H9 (cell line): ENCODE results near the gene EIF6. TPM values are rescaled to one million over a fixed set of nuclear protein-coding genes. Genes with fewer than 3 reads are reported as not detected.

Experiments
- DNase-seq: peaks from one replicate; pipeline ENCODE4 v3.0.0-alpha.2; 2017
- H2AFZ ChIP-seq: one replicate; pipeline ENCODE4 v1.6.1; 2013; ENCODE audit warnings: mild to moderate bottlenecking, low read length, control low read depth, moderate library complexity
- H2AK5ac ChIP-seq: 2 replicates; pipeline ENCODE4 v1.6.1; 2013; ENCODE audit warnings: low read length, control low read depth, mixed read lengths; ENCODE audit not compliant: insufficient read length
- H2BK120ac ChIP-seq: one replicate; pipeline ENCODE4 v1.6.1; 2013; ENCODE audit warnings: low read depth, mild to moderate bottlenecking, low read length, control low read depth, inconsistent platforms; ENCODE audit not compliant: poor library complexity, severe bottlenecking
- H2BK12ac ChIP-seq: 2 replicates; pipeline ENCODE4 v1.6.1; 2013; ENCODE audit warnings: low read length, control low read depth, mixed read lengths, low read depth; ENCODE audit not compliant: insufficient read length
- H2BK15ac ChIP-seq: 2 replicates; pipeline ENCODE4 v1.6.1; 2013; ENCODE audit warnings: low read depth, low read length, control low read depth
- H2BK20ac ChIP-seq: one replicate; pipeline ENCODE4 v1.6.1; 2013; ENCODE audit warnings: low read depth, mild to moderate bottlenecking, low read length, control low read depth, inconsistent platforms; ENCODE audit not compliant: poor library complexity, severe bottlenecking
- H2BK5ac ChIP-seq: 2 replicates; pipeline ENCODE4 v1.6.1; 2013; ENCODE audit warnings: low read length, control low read depth, mixed read lengths; ENCODE audit not compliant: insufficient read length
- H3K14ac ChIP-seq: 2 replicates; pipeline ENCODE4 v1.6.1; 2013; ENCODE audit warnings: low read length, control low read depth; ENCODE audit not compliant: insufficient read depth
- H3K18ac ChIP-seq: 2 replicates; pipeline ENCODE4 v1.6.1; 2013; ENCODE audit warnings: low read depth, mild to moderate bottlenecking, mixed read lengths, low read length, control low read depth; ENCODE audit not compliant: insufficient read length
- H3K23ac ChIP-seq: 2 replicates; pipeline ENCODE4 v1.6.1; 2013; ENCODE audit warnings: low read length, control low read depth, mixed read lengths, low read depth; ENCODE audit not compliant: insufficient read length
- H3K23me2 ChIP-seq: 2 replicates; pipeline ENCODE4 v1.6.1; 2013; ENCODE audit warnings: low read depth, mild to moderate bottlenecking, mixed read lengths, low read length, control low read depth; ENCODE audit not compliant: insufficient read length, poor library complexity, severe bottlenecking
- H3K27ac ChIP-seq: 2 replicates; pipeline ENCODE4 v1.5.1; 2013; ENCODE audit warnings: low read length, control low read depth, mixed read lengths, low read depth; ENCODE audit not compliant: insufficient read length
- H3K27me3 ChIP-seq: 2 replicates; pipeline ENCODE4 v1.6.1; 2013; ENCODE audit warnings: low read length, control low read depth, inconsistent platforms; ENCODE audit not compliant: insufficient read depth
- H3K4ac ChIP-seq: 2 replicates; pipeline ENCODE4 v1.6.1; 2013; ENCODE audit warnings: low read depth, mild to moderate bottlenecking, control low read depth, inconsistent platforms, low read length, moderate library complexity
- H3K4me1 ChIP-seq: 2 replicates; pipeline ENCODE4 v1.6.1; 2013; ENCODE audit warnings: low read length, control low read depth, inconsistent platforms; ENCODE audit not compliant: insufficient read depth
- H3K4me2 ChIP-seq: 2 replicates; pipeline ENCODE4 v1.6.1; 2013; ENCODE audit warnings: low read length, control low read depth, mixed read lengths; ENCODE audit not compliant: insufficient read length, insufficient read depth
- H3K56ac ChIP-seq: 2 replicates; pipeline ENCODE4 v1.6.1; 2013; ENCODE audit warnings: low read depth, mild to moderate bottlenecking, mixed read lengths, low read length, control low read depth; ENCODE audit not compliant: insufficient read length
- H3K79me1 ChIP-seq: 2 replicates; pipeline ENCODE4 v1.6.1; 2013; ENCODE audit warnings: low read depth, mild to moderate bottlenecking, moderate library complexity, low read length, control low read depth, inconsistent platforms; ENCODE audit not compliant: insufficient read depth, poor library complexity, severe bottlenecking
- H3K79me2 ChIP-seq: 2 replicates; pipeline ENCODE4 v1.6.1; 2013; ENCODE audit warnings: low read length, control low read depth, inconsistent platforms; ENCODE audit not compliant: insufficient read depth
- H3K9ac ChIP-seq: 2 replicates; pipeline ENCODE4 v1.6.1; 2013; ENCODE audit warnings: low read length, control low read depth, mixed read lengths; ENCODE audit not compliant: insufficient read length; ENCODE audit errors: extremely low read depth
- H3K9me3 ChIP-seq: one replicate; pipeline ENCODE4 v1.6.1; 2013; ENCODE audit warnings: low read depth, low read length, inconsistent platforms; ENCODE audit not compliant: control insufficient read depth
- H3T11ph ChIP-seq: one replicate; pipeline ENCODE4 v1.6.1; 2013; ENCODE audit warnings: mild to moderate bottlenecking, low read length, control low read depth, inconsistent platforms
- H4K20me1 ChIP-seq: one replicate; pipeline ENCODE4 v1.6.1; 2013; ENCODE audit not compliant: control insufficient read depth, insufficient read length, insufficient read depth
- H4K5ac ChIP-seq: 2 replicates; pipeline ENCODE4 v1.6.1; 2013; ENCODE audit warnings: low read depth, mild to moderate bottlenecking, mixed read lengths, low read length, control low read depth; ENCODE audit not compliant: insufficient read length
- H4K8ac ChIP-seq: replicated peaks from 2 replicates; pipeline ENCODE4 v1.6.1; 2013; ENCODE audit warnings: low read length, control low read depth, mixed read lengths, low read depth; ENCODE audit not compliant: insufficient read length
- H4K91ac ChIP-seq: 2 replicates; pipeline ENCODE4 v1.6.1; 2013; ENCODE audit warnings: low read depth, mild to moderate bottlenecking, moderate library complexity, mixed read lengths, low read length, control low read depth; ENCODE audit not compliant: insufficient read length
- H3K27ac Mint-ChIP-seq, 3 experiments: 2 replicates in 2 of 3; 3 replicates in 1 of 3; pipeline ENCODE4 v1.8.0; 2020 to 2021; ENCODE audit warnings: mixed read lengths in 3 of 3, mild to moderate bottlenecking in 1 of 3, moderate library complexity in 1 of 3
- H3K27me3 Mint-ChIP-seq: 2 replicates; pipeline ENCODE4 v1.8.0; 2021; ENCODE audit warnings: low read depth, mild to moderate bottlenecking, moderate library complexity, mixed read lengths
- H3K36me3 Mint-ChIP-seq, 3 experiments: 2 replicates in 2 of 3; 3 replicates in 1 of 3; pipeline ENCODE4 v1.8.0; 2020 to 2021; ENCODE audit warnings: low read depth in 3 of 3, mixed read lengths in 3 of 3; ENCODE audit not compliant: insufficient read depth in 1 of 3
- H3K4me1 Mint-ChIP-seq, 2 experiments: 2 replicates each; pipeline ENCODE4 v1.8.0; 2020; ENCODE audit warnings: mixed read lengths in 2 of 2
- H3K4me3 Mint-ChIP-seq, 2 experiments: 2 replicates in 1 of 2; 3 replicates in 1 of 2; pipeline ENCODE4 v1.8.0; 2020 to 2021; ENCODE audit warnings: mild to moderate bottlenecking in 2 of 2, mixed read lengths in 2 of 2, moderate library complexity in 1 of 2
- H3K9me3 Mint-ChIP-seq, 2 experiments: 2 replicates in 1 of 2; 3 replicates in 1 of 2; pipeline ENCODE4 v1.8.0; 2020; ENCODE audit warnings: mild to moderate bottlenecking in 2 of 2, mixed read lengths in 2 of 2, moderate library complexity in 1 of 2
- CTCF ChIP-seq: fragments of 200-600 bp; sonication (generic); conservative IDR thresholded peaks from 3 replicates; pipeline ENCODE4 v1.8.0; 2021; ENCODE audit warnings: antibody characterized with exemption, mild to moderate bottlenecking
- WGBS: extraction: QIAGEN DNeasy Blood & Tissue Kit; methylation state at CpG from one replicate; pipeline ENCODE4 v1.1.7; 2013; ENCODE audit warnings: missing lambda C conversion rate, low lambda C conversion rate, mixed read lengths; ENCODE audit not compliant: insufficient read length; ENCODE audit errors: extremely low coverage; 5-methylcytosine and 5-hydroxymethylcytosine counted together
- total RNA-seq: library from RNA; stranded (reverse); gene quantifications from 2 replicates; pipeline ENCODE4 v1.2.1, GENCODE V29; 2021

EIF6 gene
- total RNA-seq, 1 experiment from 2014 or later: 150 TPM

- H2AFZ ChIP-seq: no peak overlapping the region
- H3K23ac ChIP-seq: no peak overlapping the region
- no peak overlapping the region for H4K91ac ChIP-seq
- no peaks in the 10 kb centered on the region for H4K20me1 ChIP-seq
- H2BK15ac ChIP-seq: no peak overlapping the region
- no peaks in the 10 kb centered on the region for H3K9me3 ChIP-seq
- no peak overlapping the region for H4K8ac ChIP-seq
- H3K27me3 ChIP-seq: no peaks in the 10 kb centered on the region
- H3K36me3 Mint-ChIP-seq: peaks cover 4 to 19% (median 16%) of the 10 kb centered on the region in 3 experiments
- H2BK20ac ChIP-seq: no peak overlapping the region
- H2AK5ac ChIP-seq: no peak overlapping the region
- DNase-seq: no peak
- H3K79me2 ChIP-seq: peaks cover 11% of the 10 kb centered on the region
- H2BK5ac ChIP-seq: no peak overlapping the region
- H2BK120ac ChIP-seq: no peak overlapping the region
- H3K4me1 Mint-ChIP-seq: peaks cover 18 to 20% of the 10 kb centered on the region in 2 experiments
- H3K9me3 Mint-ChIP-seq: no peaks in the 10 kb centered on the region
- no peak overlapping the region for H3K14ac ChIP-seq
- H3K23me2 ChIP-seq: peaks cover 4% of the 10 kb centered on the region
- H3K4me3 Mint-ChIP-seq: no peak overlapping the region
- H3T11ph ChIP-seq: no peak overlapping the region
- no peak overlapping the region for H3K18ac ChIP-seq
- H2BK12ac ChIP-seq: no peak overlapping the region
- no peak overlapping the region for H3K27ac ChIP-seq
- no CpG with 5 or more reads among the region's 17 CpGs for WGBS
- no peaks in the 10 kb centered on the region for H3K79me1 ChIP-seq
- H3K27ac Mint-ChIP-seq: no peak overlapping the region
- H3K4me2 ChIP-seq: no peak overlapping the region
- peaks cover 7% of the 10 kb centered on the region for H3K4me1 ChIP-seq
- no peak for TF ChIP-seq CTCF
- H4K5ac ChIP-seq: no peak overlapping the region
- H3K4ac ChIP-seq: no peak overlapping the region
- H3K9ac ChIP-seq: no peak overlapping the region
- H3K27me3 Mint-ChIP-seq: peaks cover 7% of the 10 kb centered on the region
- H3K56ac ChIP-seq: no peak overlapping the region
Observed at GRCh38 chr20:35286899-35287508, 2.4 kb upstream of the EIF6 start.
